ENCODE measurements around the gene MGAT1.
A peak's percentile ranks its signal among the peaks of the same experiment; 100 is the strongest.

The MGAT1 gene

GRCh38 chr5:180825768-180826525 lies 23.3 kb upstream of the MGAT1 start:
- intact Hi-C loops (cut with DNase I) = no loop called here
- peak in 4 of 42 donors; percentile 29 to 63 (median 30) for DNase-seq

- no peak for DNase-seq
- intact Hi-C loops (cut with DNase I) = no loop called here
These were observed 22.2 kb upstream of the MGAT1 start for GRCh38 chr5:180824630-180825476.

- DNase-seq = no peak
- intact Hi-C loops (cut with DNase I) = no loop called here
These were observed 21.5 kb upstream of the MGAT1 start for GRCh38 chr5:180823940-180824629.

GRCh38 chr5:180823346-180823745 lies 20.7 kb upstream of the MGAT1 start:
- intact Hi-C loops (cut with DNase I) = no loop called here
- peak in 1 of 42 donors; percentile 37 for DNase-seq

- DNase-seq = peak in 1 of 42 donors; percentile 2
- intact Hi-C loops (cut with DNase I) = no loop called here
These were observed 18.9 kb upstream of the MGAT1 start for GRCh38 chr5:180821538-180821937.

GRCh38 chr5:180820788-180821321 lies 18.2 kb upstream of the MGAT1 start:
- intact Hi-C loops (cut with DNase I) = no loop called here
- DNase-seq = no peak

GRCh38 chr5:180818677-180819341 lies 16.2 kb upstream of the MGAT1 start:
- DNase-seq = peak in 1 of 42 donors; percentile 2
- intact Hi-C loops (cut with DNase I) = no loop called here

GRCh38 chr5:180817893-180818674 lies 15.5 kb upstream of the MGAT1 start:
- intact Hi-C loops (cut with DNase I) = no loop called here
- peak in 1 of 42 donors; percentile 29 for DNase-seq

GRCh38 chr5:180816608-180817534 lies 14.3 kb upstream of the MGAT1 start:
- peak in 2 of 42 donors; percentile 8 to 31 for DNase-seq

GRCh38 chr5:180815293-180815917 lies 12.8 kb upstream of the MGAT1 start:
- DNase-seq = peak in 1 of 42 donors; percentile 34
- intact Hi-C loops (cut with DNase I) = no loop called here

More at GRCh38 chr5:180816608-180817534, 14.3 kb upstream of the MGAT1 start:
- intact Hi-C loops (cut with DNase I) = no loop called here

GRCh38 chr5:180813420-180813819 lies 10.8 kb upstream of the MGAT1 start:
- intact Hi-C loops (cut with DNase I) = no loop called here
- peak in 1 of 42 donors; percentile 32 for DNase-seq

GRCh38 chr5:180811623-180812124 lies 9.1 kb upstream of the MGAT1 start:
- intact Hi-C loops (cut with DNase I) = no loop called here
- DNase-seq = peak in 2 of 42 donors; percentile 13 to 40

GRCh38 chr5:180810959-180811622 lies 8.5 kb upstream of the MGAT1 start:
- DNase-seq = peak in 28 of 42 donors; percentile 15 to 81 (median 70)
- intact Hi-C loops (cut with DNase I) = no loop called here

- intact Hi-C loops (cut with DNase I) = no loop called here
- DNase-seq = peak; percentile 89 to 99 (median 96)
These were observed 7.8 kb upstream of the MGAT1 start for GRCh38 chr5:180810210-180810958.
